ELR (cell line): Measurements from ENCODE around the gene VWA3A.
"Not testable (repeated sequence)": the region's sequence is repeated elsewhere in the genome, so short reads cannot be mapped to it uniquely, and the experiment has no call there.

Source experiments
- DNase-seq: peaks from one replicate; pipeline ENCODE4 v3.0.0-alpha.2; 2015; ENCODE audit warnings: low read depth

VWA3A gene

GRCh38 chr16:22183335-22183734 lies 91.0 kb downstream of the VWA3A start:
- no peak for DNase-seq

DNA sequence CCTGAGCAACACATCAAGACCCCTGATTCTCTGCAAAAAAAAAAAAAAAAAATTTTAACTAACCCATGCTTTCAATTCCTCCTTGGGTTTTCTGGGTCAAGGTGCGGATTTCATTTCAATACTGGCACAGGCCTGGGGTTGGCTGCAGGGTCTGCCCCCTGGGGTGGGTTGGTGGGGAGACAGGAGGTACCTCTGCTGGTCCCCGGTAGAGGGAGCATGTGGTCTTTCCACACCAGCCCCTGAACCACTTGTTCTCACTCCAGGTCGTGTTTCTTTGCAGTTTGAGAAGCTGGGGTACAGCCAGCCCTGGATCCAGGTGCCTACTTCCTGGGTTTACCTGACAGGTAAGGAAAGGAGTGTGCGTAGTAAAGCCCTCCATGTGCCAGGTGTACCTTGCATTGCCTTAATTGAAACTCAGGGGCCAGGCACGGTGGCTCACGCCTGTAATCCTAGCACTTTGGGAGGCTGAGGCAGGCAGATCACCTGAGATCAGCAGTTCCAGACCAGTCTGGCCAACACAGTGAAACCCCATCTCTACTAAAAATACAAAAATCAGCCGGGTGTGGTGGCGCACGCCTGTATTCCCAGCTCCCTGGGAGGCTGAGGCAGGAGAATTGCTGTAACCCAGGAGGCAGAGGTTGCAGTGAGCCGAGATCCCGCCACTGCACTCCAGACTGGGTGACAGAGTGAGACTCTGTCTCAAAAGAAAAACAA lies 91.7 kb downstream of the VWA3A start:
- DNase-seq = peak; percentile 16

DNA sequence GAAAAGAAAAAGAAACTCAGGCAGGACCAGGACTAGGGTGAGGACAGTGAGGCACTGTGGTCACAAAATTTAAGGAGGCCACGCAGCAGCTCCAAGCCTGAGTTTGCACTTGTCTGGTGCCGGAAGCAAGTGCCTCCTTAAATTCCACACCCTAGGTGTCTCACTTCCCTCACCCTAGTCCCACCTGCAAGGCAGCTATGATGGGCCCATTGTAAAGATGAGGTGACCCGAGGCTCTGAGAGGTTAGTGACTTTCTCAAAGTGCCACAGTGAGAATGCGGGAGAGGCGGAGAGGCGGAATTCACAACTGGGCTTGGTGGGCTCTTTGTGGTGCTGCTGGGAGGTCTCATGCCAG lies 92.3 kb downstream of the VWA3A start:
- DNase-seq = no peak

DNA sequence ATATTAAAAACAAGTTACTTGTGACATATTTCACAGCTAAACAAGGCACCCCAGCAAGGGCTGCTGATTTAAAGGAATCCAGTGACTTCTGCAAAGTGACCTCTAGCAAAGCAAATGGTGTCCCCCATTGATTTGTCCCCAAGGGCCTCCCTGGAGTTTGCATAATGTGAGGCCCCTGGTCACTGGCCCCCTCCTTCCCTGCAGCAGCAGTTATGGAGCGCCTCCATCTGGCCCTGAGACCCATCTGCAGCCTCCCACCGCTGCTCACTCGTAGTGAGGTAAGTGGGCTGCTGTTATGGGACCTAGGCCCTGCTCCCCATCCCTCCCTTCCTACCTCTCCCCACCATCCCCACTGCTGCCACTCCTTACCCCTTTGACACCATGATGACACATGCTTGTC lies 94.2 kb downstream of the VWA3A start:
- no peak for DNase-seq

DNA sequence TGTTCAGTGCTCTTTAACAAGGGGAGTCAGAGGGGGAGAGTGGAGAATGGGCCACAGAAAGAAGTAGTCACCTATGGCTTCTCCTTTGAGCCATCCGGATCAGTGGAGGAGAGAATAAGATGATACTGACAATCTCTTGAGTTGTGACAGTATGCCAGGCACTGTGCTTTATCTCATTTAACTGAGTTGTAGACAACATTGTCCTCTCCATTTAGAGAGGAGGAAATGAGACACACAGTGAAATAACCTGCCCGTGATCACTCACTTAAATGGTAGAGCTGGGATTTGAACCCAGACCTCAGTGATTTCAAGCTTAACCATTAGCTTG lies 95.9 kb downstream of the VWA3A start:
- no peak for DNase-seq

DNA sequence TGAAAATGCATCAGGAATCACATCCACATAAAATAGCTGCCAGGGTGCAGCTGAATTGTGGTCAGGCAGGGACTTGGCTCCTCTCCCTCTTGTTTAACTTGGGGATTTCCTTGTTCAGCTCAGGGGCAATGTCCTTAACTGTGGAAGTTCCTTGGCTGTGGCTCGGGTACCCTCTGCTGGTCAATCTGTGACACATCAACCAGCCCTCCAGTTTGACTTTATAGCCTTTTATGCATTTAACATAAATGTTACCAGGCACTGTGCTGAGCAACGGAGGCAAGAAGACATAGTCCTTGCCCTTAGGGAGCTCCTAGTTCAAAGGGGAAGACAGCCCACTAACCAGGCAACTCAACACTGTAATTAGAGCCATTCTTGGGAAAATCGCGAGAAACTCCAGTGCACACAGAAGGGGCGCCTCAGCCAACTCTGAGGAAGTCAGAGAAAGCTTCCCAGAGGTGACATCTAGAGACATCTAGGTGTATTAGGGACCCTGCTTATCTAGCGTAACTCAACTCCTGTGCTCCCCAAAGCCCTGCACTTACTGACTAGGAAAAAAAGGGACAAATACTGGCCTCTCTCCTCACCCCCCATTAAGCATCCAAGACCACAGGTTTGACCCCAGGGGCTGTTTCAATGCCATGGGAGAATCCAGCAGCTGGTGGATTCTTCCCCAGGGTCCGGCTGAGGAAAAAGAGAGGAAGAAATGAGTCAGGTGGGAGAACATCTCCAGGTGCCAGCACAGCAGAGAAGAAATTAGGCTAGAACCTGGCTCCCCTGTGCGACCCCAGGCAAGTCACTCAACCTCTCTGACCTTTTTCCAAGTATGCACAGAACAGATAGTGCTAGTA lies 96.5 kb downstream of the VWA3A start:
- DNase-seq = peak; percentile 80

DNA sequence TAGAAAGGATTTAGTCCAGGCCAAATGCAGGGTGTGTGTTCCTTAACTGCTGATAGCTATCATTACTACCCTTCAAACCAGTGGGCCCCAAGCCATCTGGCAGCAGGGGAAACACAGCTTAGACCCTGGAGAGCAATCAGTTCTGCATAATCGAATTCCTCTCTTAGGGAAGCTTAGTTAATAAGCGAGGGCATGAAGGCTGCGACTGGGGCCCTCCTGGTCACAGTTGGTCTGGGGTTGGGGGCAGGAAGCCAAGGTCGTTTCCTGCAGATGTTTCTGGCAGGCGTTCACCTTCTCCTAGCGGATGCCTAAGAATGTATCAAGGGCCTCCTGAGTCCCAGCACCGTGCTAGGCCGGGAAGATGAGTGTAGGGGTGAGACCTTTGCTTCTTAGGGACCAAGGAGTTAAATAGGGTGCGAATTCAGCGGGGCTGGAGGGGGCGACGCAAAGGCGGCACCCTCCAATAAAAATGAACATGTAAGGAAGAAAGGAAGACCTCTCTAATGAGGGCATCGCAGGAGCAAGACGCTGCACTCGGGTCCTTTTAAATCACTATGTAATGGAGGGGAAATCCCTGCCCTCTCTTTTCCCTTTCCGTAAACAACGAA lies 97.2 kb downstream of the VWA3A start:
- peak; percentile 46 for DNase-seq

DNA sequence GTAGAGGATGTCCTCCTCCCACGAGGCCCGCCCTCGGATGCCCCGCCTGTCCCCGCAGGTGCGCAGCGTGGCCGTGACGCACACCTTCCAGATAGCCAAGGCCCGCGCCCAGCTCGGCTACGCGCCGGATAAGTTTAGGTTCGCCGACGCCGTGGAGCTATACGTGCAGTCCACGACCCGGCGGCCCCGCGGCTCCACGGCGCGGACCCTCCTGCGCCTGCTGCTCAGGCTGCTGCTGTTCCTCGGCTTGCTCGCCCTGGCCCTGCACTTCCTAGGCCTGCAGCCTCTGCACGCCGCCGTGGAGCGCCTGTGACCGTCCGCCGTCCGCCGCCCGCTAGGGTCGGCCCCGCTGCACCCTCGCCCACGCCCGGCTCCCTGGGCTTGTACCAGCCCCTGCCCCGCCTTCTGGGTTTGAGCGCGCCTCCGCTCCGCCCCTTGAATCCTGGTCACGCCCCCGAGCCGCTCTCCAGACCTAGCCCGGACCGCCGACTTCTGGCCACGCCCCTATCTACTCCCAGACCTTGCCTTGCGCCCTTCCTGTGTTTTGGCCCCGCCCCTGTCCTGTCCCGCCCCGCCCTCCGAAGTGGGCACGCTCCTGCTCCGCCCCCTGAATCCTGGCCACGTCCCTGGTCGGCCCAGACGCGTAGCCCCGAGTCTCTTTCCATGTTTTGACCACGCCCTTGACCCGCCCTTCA lies 97.9 kb downstream of the VWA3A start:
- peak; percentile 97 for DNase-seq

DNA sequence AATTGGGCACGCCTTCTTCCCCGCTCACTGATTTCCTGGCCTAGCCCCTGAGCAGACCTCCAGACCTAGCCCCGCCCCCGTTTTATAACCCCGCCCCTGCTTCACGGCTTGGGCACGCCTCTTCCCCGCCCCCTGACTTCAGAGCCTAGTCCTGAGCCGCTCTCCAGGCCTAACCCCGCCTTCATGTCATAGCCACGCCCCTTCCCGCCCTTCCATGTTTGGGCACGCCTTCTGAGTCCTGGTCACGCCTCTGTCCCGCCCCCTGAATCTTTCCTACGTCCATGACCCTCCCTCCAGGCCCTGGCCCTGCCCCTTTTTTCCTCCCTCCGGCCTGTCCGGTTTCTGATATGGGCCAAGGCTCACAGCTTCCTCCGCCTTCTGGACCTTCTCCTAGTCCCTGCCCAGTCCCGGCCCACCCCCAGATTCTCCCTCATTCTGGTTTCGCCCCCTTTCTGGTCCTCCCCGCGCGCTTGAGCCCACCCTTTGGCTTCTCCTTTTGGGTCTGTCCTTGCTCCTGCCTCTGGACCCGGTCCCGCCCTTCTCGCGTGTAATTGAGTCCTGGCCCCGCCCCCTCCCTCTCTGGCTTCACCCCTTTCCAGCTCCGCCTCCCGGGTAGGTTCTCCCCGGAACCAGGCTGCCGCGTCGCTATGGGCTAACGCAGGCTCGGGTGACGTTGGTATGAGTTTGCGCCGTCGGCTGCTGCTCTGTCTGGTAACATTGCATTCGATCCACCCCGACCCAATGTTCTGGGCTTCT lies 98.6 kb downstream of the VWA3A start:
- DNase-seq = peak; percentile 99

- peak; percentile 42 for DNase-seq
Observed at GRCh38 chr16:22191532-22192260, 99.4 kb downstream of the VWA3A start.

GRCh38 chr16:22192261-22193062 lies 100.1 kb downstream of the VWA3A start:
- peak; percentile 83 for DNase-seq

DNA sequence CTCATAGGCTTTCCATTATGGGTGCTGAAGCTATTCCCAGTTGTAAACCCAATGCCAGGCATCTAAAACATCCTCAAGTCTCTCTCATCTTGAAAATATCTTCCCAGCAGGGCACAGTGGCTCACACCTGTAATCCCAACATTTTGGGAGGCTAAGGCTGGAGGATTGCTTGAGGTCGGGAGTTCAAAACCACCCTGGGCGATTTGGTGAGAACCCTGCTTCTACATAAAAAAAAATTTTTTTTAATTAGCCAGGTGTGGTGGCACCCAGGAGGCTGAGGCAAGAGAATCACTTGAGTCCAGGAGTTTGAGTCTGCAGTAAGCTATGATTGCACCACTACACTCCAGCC lies 100.7 kb downstream of the VWA3A start:
- no peak for DNase-seq

GRCh38 chr16:22194707-22195444 lies 102.5 kb downstream of the VWA3A start:
- DNase-seq = no peak

GRCh38 chr16:22195445-22195694 lies 103.0 kb downstream of the VWA3A start:
- DNase-seq = no peak

DNA sequence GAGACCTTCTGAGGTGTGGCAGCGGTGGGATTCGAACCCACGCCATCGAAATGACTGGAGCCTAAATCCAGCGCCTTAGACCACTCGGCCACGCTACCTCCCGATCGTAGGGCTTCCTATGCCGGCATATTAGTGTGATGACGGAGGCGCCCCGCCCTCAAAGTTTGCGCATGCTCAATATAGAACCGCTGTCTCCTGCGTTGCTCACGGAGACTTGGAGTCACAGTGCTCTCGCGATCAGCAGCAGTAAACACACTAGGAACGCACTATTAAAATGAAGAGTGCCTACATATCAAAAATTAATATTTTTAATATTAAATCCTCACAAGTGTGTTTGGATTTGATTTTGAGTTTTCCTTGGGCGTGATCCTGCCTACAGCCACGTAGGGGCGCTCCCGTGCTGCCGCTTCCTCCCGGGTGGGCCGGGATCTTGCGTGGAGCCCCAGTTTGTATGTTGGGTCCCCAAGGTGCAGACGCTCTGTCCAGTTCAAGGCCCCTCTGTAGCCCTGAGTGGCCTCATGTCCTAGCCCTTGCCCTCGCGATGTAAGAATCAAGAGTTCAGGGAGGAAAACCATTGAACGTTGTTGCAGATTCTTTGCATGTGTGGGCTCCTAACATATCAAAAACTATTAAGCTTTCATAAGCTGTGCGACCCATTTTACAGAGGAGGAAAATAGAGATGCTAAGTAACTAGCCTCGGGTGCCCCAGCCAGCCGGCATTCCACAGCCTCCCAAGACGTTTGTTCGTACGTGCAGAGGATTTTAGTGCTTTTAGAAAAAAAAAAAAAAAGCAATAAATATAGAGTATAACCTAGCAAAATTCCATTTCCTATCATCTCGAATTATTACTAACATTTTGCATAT lies 103.6 kb downstream of the VWA3A start:
- peak; percentile 82 for DNase-seq

DNA sequence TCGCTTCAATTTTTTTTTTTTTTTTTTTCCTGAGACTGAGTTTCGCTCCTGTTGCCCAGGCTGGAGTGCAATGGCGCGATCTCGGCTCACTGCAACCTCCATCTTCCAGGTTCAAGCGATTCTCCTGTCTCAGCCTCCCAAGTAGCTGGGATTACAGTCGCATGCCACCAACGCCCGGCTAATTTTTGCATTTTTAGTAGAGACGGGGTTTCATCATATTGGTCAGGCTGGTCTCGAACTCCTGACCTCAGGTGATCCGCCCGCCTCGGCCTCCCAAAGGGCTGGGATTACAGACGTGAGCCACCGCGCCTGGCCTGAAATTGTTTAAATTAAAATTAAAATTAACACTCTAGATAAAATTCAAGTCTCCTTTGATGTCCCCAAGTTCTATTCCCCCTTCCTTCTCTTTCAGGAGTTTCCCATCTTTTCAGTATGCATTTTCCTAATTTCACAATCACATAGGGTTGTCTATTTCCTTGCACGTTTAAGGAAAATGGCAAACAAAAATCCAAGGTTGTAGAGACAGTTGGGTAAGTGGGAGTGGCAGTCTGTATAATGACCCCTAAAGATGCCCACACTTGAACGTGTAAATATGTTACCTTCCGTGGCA lies 104.3 kb downstream of the VWA3A start:
- DNase-seq = not testable (repeated sequence)

GRCh38 chr16:22198547-22199293 lies 106.4 kb downstream of the VWA3A start:
- peak; percentile 29 for DNase-seq

- no peak for DNase-seq
Observed at GRCh38 chr16:22202261-22202637, 109.9 kb downstream of the VWA3A start.
